H1 (cell line): ENCODE data around the gene SNF8. TPM values are rescaled to one million over a fixed set of nuclear protein-coding genes. Genes with fewer than 3 reads are reported as not detected.

Source experiments
- CTCF ChIA-PET: fragments of 300-600 bp; sonication (Branson Sonifier 250); formaldehyde crosslinking; loops from one replicate; lab custom pipeline; 2021; ENCODE audit not compliant: partially characterized antibody; lab: Charles Lee
- POLR2A ChIA-PET: fragments of 300-600 bp; sonication (Branson Sonifier 250); formaldehyde crosslinking; loops from one replicate; lab custom pipeline; 2021; ENCODE audit warnings: inconsistent platforms; ENCODE audit not compliant: partially characterized antibody; lab: Charles Lee
- DNase-seq, 2 experiments: peaks; one replicate each; pipeline versions ENCODE4 v3.0.0 to v3.0.0-alpha.2; 2010 to 2022; ENCODE audit warnings: low spot score in 2 of 2, low read depth in 1 of 2, mixed read lengths in 1 of 2
- FAIRE-seq: peaks from 2 replicates; lab custom pipeline; 2011; peaks lifted over from hg19 to GRCh38; lab: Jason Lieb, UNC
- H2AFZ ChIP-seq: 2 replicates; pipeline ENCODE4 v1.8.1; 2012; ENCODE audit warnings: low read length, inconsistent platforms
- H2AK5ac ChIP-seq: 2 replicates; pipeline ENCODE4 v1.6.1; 2013; ENCODE audit warnings: low read depth, low read length
- H2BK120ac ChIP-seq: replicated peaks from 2 replicates; pipeline ENCODE3; 2013; ENCODE audit warnings: low read depth, low read length, inconsistent platforms
- H2BK12ac ChIP-seq: 2 replicates; pipeline ENCODE4 v1.6.1; 2013; ENCODE audit warnings: low read depth, low read length
- H2BK15ac ChIP-seq: 2 replicates; pipeline ENCODE4 v1.6.1; 2013; ENCODE audit warnings: low read length
- H2BK20ac ChIP-seq: 2 replicates; pipeline ENCODE4 v1.6.1; 2013; ENCODE audit warnings: low read length
- H2BK5ac ChIP-seq: 2 replicates; pipeline ENCODE4 v1.6.1; 2013; ENCODE audit warnings: low read depth, low read length
- H3K14ac ChIP-seq: 2 replicates; pipeline ENCODE4 v1.6.1; 2013; ENCODE audit warnings: inconsistent platforms; ENCODE audit not compliant: insufficient read length
- H3K18ac ChIP-seq: 2 replicates; pipeline ENCODE4 v1.6.1; 2013; ENCODE audit warnings: low read length; ENCODE audit errors: extremely low read depth
- H3K23ac ChIP-seq: 2 replicates; pipeline ENCODE4 v1.6.1; 2013; ENCODE audit warnings: inconsistent platforms; ENCODE audit not compliant: insufficient read length
- H3K23me2 ChIP-seq: 2 replicates; pipeline ENCODE4 v1.6.1; 2013; ENCODE audit warnings: low read depth, low read length
- H3K27ac ChIP-seq: 2 replicates; pipeline ENCODE4 v1.6.1; 2011; ENCODE audit warnings: low read depth, low read length, inconsistent platforms
- H3K27me3 ChIP-seq, 4 experiments: replicated peaks in 1 of 4; 1 replicate in 1 of 4; 2 replicates in 3 of 4; pipeline versions ENCODE4 v1.6.1 to v1.8.1; 2011 to 2013; ENCODE audit warnings: low read length in 3 of 4, mild to moderate bottlenecking in 3 of 4, inconsistent platforms in 2 of 4, mixed read lengths in 2 of 4, moderate library complexity in 1 of 4; ENCODE audit not compliant: control insufficient read depth in 3 of 4, insufficient read depth in 3 of 4; ENCODE audit errors: extremely low read depth in 1 of 4
- H3K36me3 ChIP-seq, 4 experiments: 2 replicates each; pipeline versions ENCODE4 v1.6.1 to v1.8.1; 2011 to 2013; ENCODE audit warnings: mild to moderate bottlenecking in 4 of 4, low read length in 3 of 4, moderate library complexity in 2 of 4, control low read depth in 1 of 4, inconsistent platforms in 1 of 4; ENCODE audit not compliant: insufficient read depth in 4 of 4, control insufficient read depth in 2 of 4
- H3K4ac ChIP-seq: replicated peaks from 2 replicates; pipeline ENCODE3; 2013; ENCODE audit warnings: low read length, low read depth, mixed read lengths, inconsistent platforms; ENCODE audit not compliant: insufficient read length
- H3K4me1 ChIP-seq, 4 experiments: replicated peaks in 1 of 4; 1 replicate in 1 of 4; 2 replicates in 3 of 4; pipeline versions ENCODE4 v1.6.1 to v1.8.1; 2011 to 2013; ENCODE audit warnings: low read length in 3 of 4, inconsistent platforms in 2 of 4, mixed read lengths in 1 of 4; ENCODE audit not compliant: insufficient read depth in 4 of 4, control insufficient read depth in 3 of 4
- H3K4me2 ChIP-seq, 2 experiments: 2 replicates each; pipeline versions ENCODE4 v1.6.1 to v1.8.1; 2011 to 2013; ENCODE audit warnings: low read depth in 2 of 2, low read length in 2 of 2, control low read depth in 1 of 2, inconsistent platforms in 1 of 2, mild to moderate bottlenecking in 1 of 2; ENCODE audit not compliant: insufficient read depth in 1 of 2
- H3K4me3 ChIP-seq, 4 experiments: fragments of 200-600, 300-600 bp in 1 of 4; sonication (generic), shearing (Covaris generic), sonication (Bioruptor Twin) in 1 of 4; 2 replicates each; pipeline versions ENCODE4 v1.5.1 to v1.8.1; 2011 to 2016; ENCODE audit warnings: low read length in 4 of 4, low read depth in 3 of 4, control low read depth in 2 of 4, inconsistent platforms in 2 of 4, mild to moderate bottlenecking in 2 of 4, mixed read lengths in 1 of 4, moderate library complexity in 1 of 4; ENCODE audit not compliant: insufficient read depth in 2 of 4; ENCODE audit errors: extremely low read depth in 1 of 4
- H3K56ac ChIP-seq: replicated peaks from 2 replicates; pipeline ENCODE3; 2013; ENCODE audit warnings: low read depth, mild to moderate bottlenecking, mixed read lengths, low read length, inconsistent platforms; ENCODE audit not compliant: insufficient read length
- H3K79me1 ChIP-seq: 2 replicates; pipeline ENCODE4 v1.6.1; 2013; ENCODE audit warnings: low read depth, low read length, control low read depth
- H3K79me2 ChIP-seq, 2 experiments: 2 replicates each; pipeline versions ENCODE4 v1.6.1 to v1.8.1; 2012 to 2013; ENCODE audit warnings: low read length in 2 of 2, mild to moderate bottlenecking in 2 of 2, inconsistent platforms in 1 of 2; ENCODE audit not compliant: insufficient read depth in 2 of 2, control insufficient read depth in 1 of 2
- H3K9ac ChIP-seq, 4 experiments: replicated peaks in 1 of 4; 1 replicate in 1 of 4; 2 replicates in 3 of 4; pipeline versions ENCODE4 v1.6.1 to v1.8.1; 2011 to 2013; ENCODE audit warnings: low read depth in 3 of 4, low read length in 3 of 4, control low read depth in 2 of 4, mild to moderate bottlenecking in 2 of 4, moderate library complexity in 2 of 4, inconsistent platforms in 1 of 4; ENCODE audit errors: extremely low read depth in 1 of 4
- H3K9me3 ChIP-seq, 2 experiments: 2 replicates each; pipeline versions ENCODE4 v1.6.1 to v1.8.1; 2012 to 2013; ENCODE audit warnings: mild to moderate bottlenecking in 2 of 2, moderate library complexity in 2 of 2, control low read depth in 1 of 2, inconsistent platforms in 1 of 2, low read depth in 1 of 2, low read length in 1 of 2, mixed read lengths in 1 of 2; ENCODE audit not compliant: insufficient read depth in 2 of 2
- H4K20me1 ChIP-seq, 2 experiments: replicated peaks in 1 of 2; 2 replicates each; pipeline versions ENCODE3 to v1.8.1; 2011 to 2013; ENCODE audit warnings: inconsistent platforms in 2 of 2, low read length in 2 of 2, mild to moderate bottlenecking in 1 of 2; ENCODE audit not compliant: insufficient read depth in 2 of 2, control insufficient read depth in 1 of 2
- H4K5ac ChIP-seq: 2 replicates; pipeline ENCODE4 v1.6.1; 2013; ENCODE audit warnings: low read length, low read depth, mixed read lengths, inconsistent platforms; ENCODE audit not compliant: insufficient read length
- H4K8ac ChIP-seq: 2 replicates; pipeline ENCODE4 v1.8.0; 2013; ENCODE audit warnings: mild to moderate bottlenecking, moderate library complexity, low read length, inconsistent platforms; ENCODE audit not compliant: insufficient read depth; ENCODE audit errors: extremely low read depth
- H4K91ac ChIP-seq: replicated peaks from 2 replicates; pipeline ENCODE3; 2013; ENCODE audit warnings: low read length, mixed read lengths, inconsistent platforms; ENCODE audit not compliant: insufficient read length
- CTCF ChIP-seq, 3 experiments: IDR thresholded peaks; 1 replicate in 2 of 3; 2 replicates in 1 of 3; pipeline versions ENCODE4 v1.5.1 to v1.6.1; 2011; ENCODE audit warnings: low read length in 3 of 3, mild to moderate bottlenecking in 3 of 3, inconsistent platforms in 2 of 3, low read depth in 1 of 3, moderate library complexity in 1 of 3; ENCODE audit not compliant: insufficient read depth in 1 of 3; ENCODE audit errors: control extremely low read depth in 1 of 3
- WGBS, 2 experiments: shearing (Covaris generic) in 1 of 2; methylation state at CpG; one replicate each; pipeline versions ENCODE4 v1.1.6 to v1.1.7; 2013 to 2015; ENCODE audit warnings: low lambda C conversion rate in 2 of 2, mixed read lengths in 2 of 2, inconsistent platforms in 1 of 2, low coverage in 1 of 2, missing lambda C conversion rate in 1 of 2; ENCODE audit not compliant: insufficient replicate concordance in 2 of 2, insufficient coverage in 1 of 2, insufficient read length in 1 of 2; ENCODE audit errors: extremely low coverage in 1 of 2, missing lambda C conversion rate in 1 of 2; 5-methylcytosine and 5-hydroxymethylcytosine counted together
- polyA plus RNA-seq, 7 experiments: library from polyadenylated mRNA; depleted of rRNA in 3 of 7; stranded (reverse) in 5 of 7; unstranded in 2 of 7; fragments of >200 nt in 5 of 7; fragments of 200-250 nt in 2 of 7; gene quantifications; 1 replicate in 5 of 7; 2 replicates in 1 of 7; 4 replicates in 1 of 7; pipeline versions ENCODE4 v1.2.1 to v1.2.3, GENCODE V29; 2011 to 2013; ENCODE audit warnings: missing spikeins in 2 of 7, mixed read lengths in 2 of 7
- total RNA-seq: library from RNA; stranded (reverse); fragmentation: NEBNext Ultra II Directional; extraction: Animal tissue kit (Norgen Biotek cat#: 25700); gene quantifications from 2 replicates; pipeline ENCODE4 v1.2.1, GENCODE V29; 2021

The SNF8 gene
- total and polyA plus RNA-seq, 2 of the 8 experiments (the other 6 are each of a cell fraction or from before 2014, with no cell fraction given), result 132 to 133 TPM

- 76% methylated on average over 3 of the region's 3 CpGs; no CpG with 5 or more reads in 1 of the 2 experiments for WGBS, 2 experiments
- H2AFZ ChIP-seq, result no peak overlapping the region
Measured at GRCh38 chr17:48894886-48895285, 49.8 kb downstream of the SNF8 start.

More at GRCh38 chr17:48894886-48895285, 49.8 kb downstream of the SNF8 start:
- Histone ChIP-seq H4K20me1 (peaks cover 0 to 6% of the 10 kb centered on the region in 2 experiments), H3K4me1 (peaks cover 0 to 6% (median 3%) of the 10 kb centered on the region in 4 experiments; a peak in 3 of 7 replicates), H4K91ac (no peak overlapping the region), H3K4ac (no peak overlapping the region), H2BK120ac (no peak overlapping the region), H3K4me2 (no peak overlapping the region), H3K23ac (no peak overlapping the region), H4K5ac (no peak overlapping the region), H3K23me2 (peaks cover 4% of the 10 kb centered on the region; the same call in 1 of the 2 replicates), H2AK5ac (no peak overlapping the region), H3K18ac (no peak overlapping the region), H3K9ac (no peak overlapping the region), H3K79me1 (no peaks in the 10 kb centered on the region; the same call in 1 of the 2 replicates), H3K56ac (no peak overlapping the region), H3K79me2 (peaks cover 0 to 19% of the 10 kb centered on the region in 2 experiments; a peak in 3 of 4 replicates), H2BK5ac (no peak overlapping the region), H2BK12ac (no peak overlapping the region), H4K8ac (no peak overlapping the region), H3K9me3 (no peaks in the 10 kb centered on the region), H3K36me3 (peaks cover 7 to 16% (median 11%) of the 10 kb centered on the region in 4 experiments; a peak in 7 of 8 replicates), H2BK20ac (no peak overlapping the region), H3K4me3 (no peak overlapping the region), H3K27me3 (no peaks in the 10 kb centered on the region), H3K27ac (no peak overlapping the region), H3K14ac (no peak overlapping the region), H2BK15ac (no peak overlapping the region)
- FAIRE-seq (no peak), DNase-seq (no peak)
- ChIA-PET CTCF (interaction anchor here (2.7 to 63.3 kb wide), 3 partner anchors 10 to 63 kb away, joined by 12 to 2590 read pairs (median 16); partner anchors contain the start of genes CALCOCO2, TTLL6 and UBE2Z), POLR2A (interaction anchor here (0.8 to 5.0 kb wide), 4 partner anchors 11 to 90 kb away, joined by 3 to 93 read pairs (median 4); partner anchors contain the start of genes SNF8 and UBE2Z)
- TF ChIP-seq CTCF (IDR thresholded peaks at IDR 0.05; ENCODE audit: control extremely low read depth in 1 of 3, insufficient read depth in 1 of 3, low read depth in 1 of 3, low read length in 3 of 3), result no peak
